IMR-90 (cell line): ENCODE data around the gene LAMA5. TPM values are rescaled to one million over a fixed set of nuclear protein-coding genes. Genes with fewer than 3 reads are reported as not detected.

Experiments used
- ATAC-seq: fragments of 200-7000 bp; cut with Tn5 transposase; 2 replicates; pipeline ENCODE4 v1.9.1; 2020; ENCODE audit warnings: low read depth, mild to moderate bottlenecking, moderate library complexity
- BruUV-seq: library from RNA; stranded (reverse); fragments of 400-500 nt; replicated peaks from 2 replicates; lab custom pipeline; 2021; lab: Mats Ljungman, UMichigan
- CTCF ChIA-PET: fragments of 300-600 bp; formaldehyde crosslinking; extraction: SDS; loops from one replicate; lab custom pipeline; 2021; ENCODE audit warnings: antibody characterized with exemption; lab: Yijun Ruan, JAX
- POLR2A ChIA-PET: fragments of 300-600 bp; sonication (Branson Sonifier 250); formaldehyde crosslinking; loops from one replicate; lab custom pipeline; 2022; ENCODE audit warnings: antibody characterized with exemption; ENCODE audit not compliant: unreplicated experiment; lab: Charles Lee
- DNase-seq: peaks from one replicate; pipeline ENCODE4 v3.0.0; 2013
- H2AFZ ChIP-seq: replicated peaks from 2 replicates; pipeline ENCODE3; 2013; ENCODE audit warnings: low read length, mild to moderate bottlenecking; ENCODE audit not compliant: poor library complexity
- H2AK5ac ChIP-seq: 2 replicates; pipeline ENCODE4 v1.6.1; 2013; ENCODE audit warnings: low read depth, low read length, inconsistent platforms
- H2AK9ac ChIP-seq: replicated peaks from 2 replicates; pipeline ENCODE3; 2013; ENCODE audit warnings: mild to moderate bottlenecking, low read depth, low read length, moderate library complexity; ENCODE audit not compliant: poor library complexity
- H2BK120ac ChIP-seq: 2 replicates; pipeline ENCODE4 v1.6.1; 2013; ENCODE audit warnings: low read depth, low read length, inconsistent platforms
- H2BK15ac ChIP-seq: 3 replicates; pipeline ENCODE4 v1.6.1; 2013; ENCODE audit warnings: low read depth, low read length, inconsistent platforms
- H2BK20ac ChIP-seq: 2 replicates; pipeline ENCODE4 v1.6.1; 2013; ENCODE audit warnings: low read depth, mild to moderate bottlenecking, inconsistent platforms, low read length, moderate library complexity
- H2BK5ac ChIP-seq: 2 replicates; pipeline ENCODE4 v1.6.1; 2013; ENCODE audit warnings: mild to moderate bottlenecking, low read depth, low read length, inconsistent platforms; ENCODE audit not compliant: poor library complexity, severe bottlenecking
- H3K14ac ChIP-seq: replicated peaks from 2 replicates; pipeline ENCODE4 v1.6.1; 2013; ENCODE audit warnings: low read depth, low read length, inconsistent platforms
- H3K18ac ChIP-seq: 2 replicates; pipeline ENCODE4 v1.6.1; 2013; ENCODE audit warnings: low read depth, low read length, control low read depth
- H3K23ac ChIP-seq: 2 replicates; pipeline ENCODE4 v1.6.1; 2013; ENCODE audit warnings: low read depth, low read length, inconsistent platforms
- H3K27ac ChIP-seq: 2 replicates; pipeline ENCODE4 v1.5.1; 2013; ENCODE audit warnings: mild to moderate bottlenecking, control low read depth, low read length; ENCODE audit not compliant: insufficient read depth
- H3K27me3 ChIP-seq: 2 replicates; pipeline ENCODE4 v1.6.1; 2013; ENCODE audit warnings: low read length; ENCODE audit not compliant: control insufficient read depth, insufficient read depth
- H3K36me3 ChIP-seq: 2 replicates; pipeline ENCODE4 v1.6.1; 2013; ENCODE audit warnings: low read length, mixed read lengths; ENCODE audit not compliant: control insufficient read depth, insufficient read depth
- H3K4ac ChIP-seq: 2 replicates; pipeline ENCODE4 v1.6.1; 2013; ENCODE audit warnings: low read depth, low read length, inconsistent platforms
- H3K4me1 ChIP-seq: 2 replicates; pipeline ENCODE4 v1.6.1; 2013; ENCODE audit warnings: low read length, mixed read lengths; ENCODE audit not compliant: control insufficient read depth, insufficient read depth
- H3K4me2 ChIP-seq: 2 replicates; pipeline ENCODE4 v1.6.1; 2013; ENCODE audit warnings: low read depth, mild to moderate bottlenecking, control low read depth, low read length, moderate library complexity
- H3K4me3 ChIP-seq: 2 replicates; pipeline ENCODE4 v1.5.1; 2013; ENCODE audit warnings: low read depth, mild to moderate bottlenecking, control low read depth, low read length, moderate library complexity; ENCODE audit not compliant: insufficient read depth
- H3K56ac ChIP-seq: 2 replicates; pipeline ENCODE4 v1.6.1; 2013; ENCODE audit warnings: low read length, inconsistent platforms; ENCODE audit not compliant: insufficient read depth; ENCODE audit errors: extremely low read depth
- H3K79me1 ChIP-seq, 2 experiments: 2 replicates each; pipeline ENCODE4 v1.6.1; 2013; ENCODE audit warnings: low read length in 2 of 2, inconsistent platforms in 1 of 2, low read depth in 1 of 2
- H3K9ac ChIP-seq: 2 replicates; pipeline ENCODE4 v1.6.1; 2013; ENCODE audit warnings: low read depth, low read length, control low read depth
- H3K9me1 ChIP-seq: 2 replicates; pipeline ENCODE4 v1.6.1; 2013; ENCODE audit warnings: low read length, inconsistent platforms; ENCODE audit not compliant: insufficient read depth
- H3K9me3 ChIP-seq: 2 replicates; pipeline ENCODE4 v1.6.1; 2013; ENCODE audit warnings: low read length; ENCODE audit not compliant: control insufficient read depth, insufficient read depth
- H4K20me1 ChIP-seq: 2 replicates; pipeline ENCODE4 v1.6.1; 2013; ENCODE audit warnings: low read length, inconsistent platforms; ENCODE audit not compliant: insufficient read depth
- H4K5ac ChIP-seq: 2 replicates; pipeline ENCODE4 v1.6.1; 2013; ENCODE audit warnings: mild to moderate bottlenecking, low read depth, low read length, control low read depth
- H4K8ac ChIP-seq, 2 experiments: 2 replicates each; pipeline ENCODE4 v1.6.1; 2013; ENCODE audit warnings: low read depth in 2 of 2, low read length in 2 of 2, control low read depth in 1 of 2, inconsistent platforms in 1 of 2
- H4K91ac ChIP-seq: 2 replicates; pipeline ENCODE4 v1.6.1; 2013; ENCODE audit warnings: low read depth, low read length, inconsistent platforms; ENCODE audit not compliant: insufficient read depth
- BHLHE40 ChIP-seq: fragments of 150-350 bp; IDR thresholded peaks from 2 replicates; pipeline ENCODE4 v1.6.1; 2016; ENCODE audit warnings: mild to moderate bottlenecking, low read depth, low read length
- CHD1 ChIP-seq: IDR thresholded peaks from 2 replicates; pipeline ENCODE4 v1.6.1; 2012; ENCODE audit warnings: low read depth, low read length, improper control_type of control experiment
- ELK1 ChIP-seq: fragments of 150-350 bp; IDR thresholded peaks from 2 replicates; pipeline ENCODE4 v1.6.1; 2016; ENCODE audit warnings: low read depth, mild to moderate bottlenecking, low read length, moderate library complexity, borderline replicate concordance
- MAFK ChIP-seq: IDR thresholded peaks from 2 replicates; pipeline ENCODE4 v1.6.1; 2012; ENCODE audit warnings: low read depth, low read length, improper control_type of control experiment
- MAZ ChIP-seq: IDR thresholded peaks from 2 replicates; pipeline ENCODE4 v1.6.1; 2012; ENCODE audit warnings: low read depth, mild to moderate bottlenecking, low read length, improper control_type of control experiment, moderate library complexity, borderline replicate concordance
- MXI1 ChIP-seq: IDR thresholded peaks from 2 replicates; pipeline ENCODE4 v1.6.1; 2012; ENCODE audit warnings: low read depth, mild to moderate bottlenecking, low read length, moderate library complexity, borderline replicate concordance
- NFE2L2 ChIP-seq: fragments of 150-350 bp; IDR thresholded peaks from 2 replicates; pipeline ENCODE4 v1.6.1; 2016; ENCODE audit warnings: low read depth, mild to moderate bottlenecking, low read length
- POLR2A ChIP-seq: IDR thresholded peaks from 2 replicates; pipeline ENCODE4 v1.6.1; 2012; ENCODE audit warnings: mild to moderate bottlenecking, low read depth, low read length
- RAD21 ChIP-seq: IDR thresholded peaks from 2 replicates; pipeline ENCODE4 v1.6.1; 2012; ENCODE audit warnings: low read length, improper control_type of control experiment
- RCOR1 ChIP-seq: IDR thresholded peaks from 2 replicates; pipeline ENCODE4 v1.6.1; 2012; ENCODE audit warnings: mild to moderate bottlenecking, low read length, improper control_type of control experiment; ENCODE audit not compliant: insufficient replicate concordance
- RFX5 ChIP-seq: IDR thresholded peaks from 2 replicates; pipeline ENCODE4 v1.8.0; 2012; ENCODE audit warnings: low read depth, mild to moderate bottlenecking, low read length, moderate library complexity
- USF2 ChIP-seq: fragments of 150-350 bp; IDR thresholded peaks from 2 replicates; pipeline ENCODE4 v1.6.1; 2017; ENCODE audit warnings: mild to moderate bottlenecking, antibody characterized with exemption, low read length, low read depth
- WGBS, 2 experiments: methylation state at CpG; one replicate each; pipeline versions ENCODE4 v1.1.5 to v1.1.7; 2013; ENCODE audit warnings: missing lambda C conversion rate in 2 of 2; ENCODE audit not compliant: insufficient read length in 1 of 2; ENCODE audit errors: extremely low coverage in 2 of 2; 5-methylcytosine and 5-hydroxymethylcytosine counted together
- dilution Hi-C: fragments of 300-500 bp; cut with HindIII; formaldehyde crosslinking; loops from one replicate; pipeline ENCODE4 v1.14.3; 2018; ENCODE audit warnings: low sequenced_read_pairs; ENCODE audit not compliant: unreplicated experiment
- in situ Hi-C: fragments of 300-500 bp; cut with MboI; formaldehyde crosslinking; loops from 3 replicates; pipeline ENCODE4 v1.14.3; 2019; ENCODE audit warnings: low sequenced_read_pairs, inconsistent platforms, mixed read lengths
- intact Hi-C: fragments of 100-400 bp; cut with micrococcal nuclease; formaldehyde crosslinking; loops from 2 replicates; pipeline ENCODE4 v1.10.0; 2022
- polyA plus RNA-seq, 3 experiments: library from polyadenylated mRNA; depleted of rRNA; stranded (reverse); fragments of >200 nt; gene quantifications; 2 replicates each; pipeline ENCODE4 v1.2.3, GENCODE V29; 2012; ENCODE audit warnings: low replicate concordance in 1 of 3
- total RNA-seq: library from RNA; depleted of rRNA; stranded (reverse); fragments of >200 nt; gene quantifications from 2 replicates; pipeline ENCODE4 v1.2.3, GENCODE V29; 2012

The LAMA5 gene
- total and polyA plus RNA-seq, 2 of the 4 experiments (the other 2 are of a cell fraction): 0.90 to 7.3 TPM

GRCh38 chr20:62326559-62326958 is 40.6 kb downstream of the LAMA5 start:
- H3K4me1 ChIP-seq: no peaks in the 10 kb centered on the region

More at GRCh38 chr20:62326559-62326958, 40.6 kb downstream of the LAMA5 start:
- Histone ChIP-seq H2AK9ac (no peak overlapping the region), H4K5ac (no peak overlapping the region), H4K91ac (no peak overlapping the region), H2BK120ac (no peak overlapping the region), H3K4me2 (no peak overlapping the region), H3K27ac (no peak overlapping the region), H3K14ac (no peak overlapping the region), H3K9me3 (no peaks in the 10 kb centered on the region), H3K36me3 (peaks cover 61% of the 10 kb centered on the region), H4K20me1 (no peaks in the 10 kb centered on the region), H3K23ac (no peak overlapping the region), H2AFZ (no peak overlapping the region), H2BK15ac (no peak overlapping the region), H3K9ac (no peak overlapping the region), H3K27me3 (no peaks in the 10 kb centered on the region), H2AK5ac (no peak overlapping the region), H3K79me1 (no peaks in the 10 kb centered on the region), H3K56ac (no peak overlapping the region), H4K8ac (no peak overlapping the region), H3K9me1 (no peaks in the 10 kb centered on the region), H3K4me3 (no peak overlapping the region), H3K4ac (no peak overlapping the region), H2BK20ac (no peak overlapping the region), H3K18ac (no peak overlapping the region), H2BK5ac (no peak overlapping the region)
- dilution Hi-C loops (no loop called here), in situ Hi-C loops (no loop called here), intact Hi-C loops (no loop called here)
- BruUV-seq: no TSS peak
- POLR2A ChIA-PET: no interaction called here
- no peak for DNase-seq
- CTCF ChIA-PET: no interaction called here
- no peak for ATAC-seq
- TF ChIP-seq BHLHE40 (no peak), MAFK (no peak), MAZ (no peak), NFE2L2 (no peak), CHD1 (no peak), ELK1 (no peak), MXI1 (no peak), POLR2A (no peak), RCOR1 (no peak), RAD21 (no peak), USF2 (no peak), RFX5 (no peak)
- 73% methylated on average over 4 of the region's 14 CpGs; no CpG with 5 or more reads in 1 of the 2 experiments for WGBS, 2 experiments
